HG02763 (cell line): Measurements from ENCODE around the gene MYBPC3.
"Not testable (repeated sequence)": the region's sequence is repeated elsewhere in the genome, so short reads cannot be mapped to it uniquely, and the experiment has no call there.

ENCODE experiments used
- ATAC-seq: cut with Tn5 transposase; IDR thresholded peaks from one replicate; pipeline ENCODE4 v1.9.1; 2021; ENCODE audit warnings: mild to moderate bottlenecking, moderate library complexity; ENCODE audit not compliant: unreplicated experiment

Gene MYBPC3

GRCh38 chr11:47326198-47326597 is 26.3 kb downstream of the MYBPC3 start:
- no peak for ATAC-seq

DNA sequence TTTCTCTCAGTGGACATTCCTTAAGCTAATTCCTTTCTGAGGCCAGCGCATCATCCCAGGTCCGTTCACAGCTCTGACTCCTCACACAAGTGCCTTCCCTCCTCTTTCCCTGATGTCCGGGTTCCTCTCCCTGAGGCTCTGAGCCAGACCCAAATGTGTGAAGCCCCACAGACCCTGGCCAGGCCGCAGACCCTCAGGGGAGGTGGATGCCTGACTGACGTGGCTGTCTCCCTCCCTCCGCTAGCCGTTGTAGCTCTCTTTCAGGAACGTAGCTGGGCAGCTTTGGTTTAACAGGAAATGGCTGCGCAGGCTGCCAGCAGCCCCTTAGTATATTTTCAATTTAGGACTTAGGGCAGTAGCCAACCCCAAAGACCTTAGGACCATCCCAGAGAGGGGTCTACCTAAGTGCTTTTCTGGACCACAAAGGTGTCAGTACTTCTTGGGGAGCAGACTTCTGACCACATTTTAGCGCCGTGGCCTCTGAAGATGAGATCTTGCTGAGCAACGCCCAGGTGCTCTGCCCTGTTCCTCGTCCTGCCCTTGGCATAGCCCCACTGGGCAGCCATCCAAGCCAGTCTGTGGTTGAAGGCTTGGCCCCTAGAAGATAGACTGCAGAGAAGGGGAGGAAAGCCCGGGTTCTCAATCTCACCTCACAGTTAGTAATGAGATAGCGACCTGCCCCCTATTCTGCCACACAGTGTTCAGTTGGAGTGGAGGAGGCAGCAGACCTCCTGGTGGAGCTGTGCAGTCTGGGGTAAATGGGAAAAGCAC is 27.0 kb downstream of the MYBPC3 start:
- no peak for ATAC-seq

DNA sequence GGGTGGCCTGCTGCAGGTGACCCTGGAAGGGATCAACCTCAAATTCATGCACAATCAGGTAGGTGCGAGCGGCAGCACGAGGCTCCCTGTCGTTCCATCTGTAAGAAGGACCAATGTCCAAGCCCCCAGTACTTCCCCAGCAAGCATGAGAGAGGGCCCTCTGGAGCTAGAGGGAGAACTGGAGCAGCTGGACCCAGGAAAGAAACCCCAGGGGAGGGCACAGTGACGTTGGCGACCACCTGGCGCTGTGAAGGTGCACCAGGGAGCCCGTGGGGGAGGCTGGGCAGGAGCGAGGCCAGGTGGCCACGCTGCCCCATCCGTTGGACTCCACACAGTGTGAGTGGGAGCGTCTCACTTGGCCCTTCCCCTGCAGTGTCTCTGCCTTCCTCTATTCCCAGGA is 28.0 kb downstream of the MYBPC3 start:
- ATAC-seq, result no peak

DNA sequence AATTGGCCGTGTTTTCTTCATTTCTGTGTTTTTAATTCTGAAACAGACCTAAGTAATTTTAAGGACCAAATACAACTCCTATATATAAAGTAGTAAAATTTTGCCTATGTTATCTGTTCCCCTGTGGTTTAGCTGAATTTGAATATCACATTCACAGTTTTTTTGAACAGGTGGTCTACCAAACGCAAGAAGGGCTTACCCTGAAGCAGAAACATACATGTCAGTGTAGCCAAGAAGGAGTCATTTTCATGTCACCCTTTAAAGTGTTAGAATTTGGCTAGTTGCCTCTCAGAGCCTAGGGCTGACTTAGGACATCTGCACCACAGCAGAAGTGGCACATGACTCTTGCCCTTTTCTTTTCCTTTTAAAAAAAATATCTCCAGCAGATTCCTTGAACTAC is 34.3 kb downstream of the MYBPC3 start:
- ATAC-seq, result no peak

GRCh38 chr11:47317064-47317828 is 35.3 kb downstream of the MYBPC3 start:
- ATAC-seq, result no peak

DNA sequence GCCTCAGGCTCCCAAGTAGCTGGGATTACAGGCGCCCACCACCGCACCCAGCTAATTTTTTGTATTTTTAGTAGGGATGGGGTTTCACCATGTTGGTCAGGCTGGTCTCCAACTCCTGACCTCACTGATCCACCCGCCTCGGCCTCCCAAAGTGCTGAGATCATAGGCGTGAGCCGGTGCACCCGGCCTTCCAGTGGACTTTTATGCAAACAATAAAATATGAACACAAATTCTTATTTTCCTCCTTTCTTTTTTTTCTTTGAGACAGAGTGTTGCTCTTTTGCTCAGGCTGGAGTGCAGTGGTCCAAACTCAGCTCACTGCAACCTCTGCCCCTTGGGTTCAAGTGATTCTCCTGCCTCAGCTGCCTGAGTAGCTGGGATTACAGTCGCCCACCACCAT is 36.0 kb downstream of the MYBPC3 start:
- not testable (repeated sequence) for ATAC-seq

- ATAC-seq, result no peak
These were observed 37.5 kb downstream of the MYBPC3 start for GRCh38 chr11:47314992-47315391.

GRCh38 chr11:47308050-47308823 is 44.3 kb downstream of the MYBPC3 start:
- no peak for ATAC-seq

DNA sequence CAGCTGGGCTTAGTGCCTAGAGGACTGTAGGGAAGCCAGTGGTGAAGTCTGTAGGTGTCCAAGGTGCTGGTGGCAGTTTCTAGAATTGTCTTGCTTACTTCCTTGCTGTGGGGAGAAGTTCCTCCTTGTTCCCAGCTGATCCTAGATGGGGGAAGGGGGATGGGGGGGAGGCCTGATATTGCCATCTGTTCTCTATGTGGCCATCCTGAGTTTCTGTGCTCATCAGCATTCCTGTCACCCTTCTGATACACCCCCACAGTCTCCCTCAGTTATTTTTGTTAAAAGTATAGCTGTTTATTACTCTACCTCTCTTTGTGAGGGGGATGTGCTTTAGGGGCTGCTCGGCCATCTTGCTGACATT is 46.0 kb downstream of the MYBPC3 start:
- ATAC-seq, result no peak

DNA sequence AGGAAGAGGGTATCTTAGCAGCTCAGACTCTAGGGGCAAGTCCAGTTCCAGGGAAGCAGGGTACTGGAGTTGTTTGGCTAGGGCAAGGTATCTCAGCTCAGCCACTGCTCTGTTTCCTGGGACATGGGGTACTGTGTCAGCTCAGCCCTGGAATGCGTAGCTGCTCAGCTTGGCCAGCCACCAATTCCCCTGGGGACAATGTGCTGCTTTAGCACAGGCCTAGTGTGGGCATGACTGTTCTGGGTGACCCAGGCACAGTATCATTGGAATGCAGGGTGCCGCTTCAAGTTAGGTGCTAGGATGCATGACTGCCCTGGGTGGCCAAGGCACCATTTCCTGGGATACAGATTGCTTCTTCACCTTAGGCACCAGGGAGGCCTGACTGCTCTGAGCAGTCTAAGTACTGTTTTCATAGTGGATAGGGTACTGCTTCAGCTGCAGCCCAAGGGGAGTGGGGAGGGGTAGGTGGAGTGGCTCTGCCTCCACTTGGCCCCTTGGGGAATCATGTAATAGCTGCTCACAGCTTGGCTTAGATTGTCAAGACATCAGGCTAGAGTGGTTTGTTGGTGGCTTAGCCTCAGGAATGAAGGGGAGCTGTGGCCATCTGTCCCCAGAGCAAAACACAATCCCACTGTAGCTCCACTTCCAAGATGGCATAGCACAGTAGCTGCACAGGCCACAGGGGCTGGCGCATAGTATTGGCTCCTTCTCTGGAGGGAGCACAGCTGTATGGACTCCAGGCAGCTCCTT is 46.6 kb downstream of the MYBPC3 start:
- ATAC-seq, result no peak

- ATAC-seq, result no peak
These were observed 49.6 kb downstream of the MYBPC3 start for GRCh38 chr11:47302853-47303252.

GRCh38 chr11:47299078-47299477 is 53.4 kb downstream of the MYBPC3 start:
- ATAC-seq, result no peak

GRCh38 chr11:47296045-47296444 is 56.5 kb downstream of the MYBPC3 start:
- no peak for ATAC-seq

GRCh38 chr11:47295385-47295784 is 57.1 kb downstream of the MYBPC3 start:
- no peak for ATAC-seq

- no peak for ATAC-seq
These were observed 62.6 kb downstream of the MYBPC3 start for GRCh38 chr11:47289856-47290255.

- ATAC-seq, result no peak
These were observed 64.4 kb downstream of the MYBPC3 start for GRCh38 chr11:47288066-47288465.

- no peak for ATAC-seq
These were observed 66.3 kb downstream of the MYBPC3 start for GRCh38 chr11:47285969-47286770.

DNA sequence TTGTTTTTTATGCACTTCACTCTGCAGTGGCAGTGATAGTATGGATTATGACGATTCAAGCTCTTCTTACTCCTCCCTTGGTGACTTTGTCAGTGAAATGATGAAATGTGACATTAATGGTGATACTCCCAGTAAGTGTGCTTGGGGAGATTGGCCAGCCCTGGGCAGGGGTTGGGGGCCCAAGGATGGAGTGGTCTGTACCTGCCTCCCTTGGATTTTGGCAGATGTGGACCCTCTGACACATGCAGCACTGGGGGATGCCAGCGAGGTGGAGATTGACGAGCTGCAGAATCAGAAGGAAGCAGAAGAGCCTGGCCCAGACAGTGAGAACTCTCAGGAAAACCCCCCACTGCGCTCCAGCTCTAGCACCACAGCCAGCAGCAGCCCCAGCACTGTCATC is 68.4 kb downstream of the MYBPC3 start:
- no peak for ATAC-seq

- no peak for ATAC-seq
These were observed 70.0 kb downstream of the MYBPC3 start for GRCh38 chr11:47282462-47282861.
